ENCODE data around the gene TATDN3. TPM values are rescaled to one million over a fixed set of nuclear protein-coding genes. Genes with fewer than 3 reads are reported as not detected.

The TATDN3 gene
- total and polyA plus RNA-seq, 9 of the 15 experiments (the other 6 are each of a cell fraction or from before 2014, with no cell fraction given): 18.3 to 79.9 (median 28.2) TPM

DNA sequence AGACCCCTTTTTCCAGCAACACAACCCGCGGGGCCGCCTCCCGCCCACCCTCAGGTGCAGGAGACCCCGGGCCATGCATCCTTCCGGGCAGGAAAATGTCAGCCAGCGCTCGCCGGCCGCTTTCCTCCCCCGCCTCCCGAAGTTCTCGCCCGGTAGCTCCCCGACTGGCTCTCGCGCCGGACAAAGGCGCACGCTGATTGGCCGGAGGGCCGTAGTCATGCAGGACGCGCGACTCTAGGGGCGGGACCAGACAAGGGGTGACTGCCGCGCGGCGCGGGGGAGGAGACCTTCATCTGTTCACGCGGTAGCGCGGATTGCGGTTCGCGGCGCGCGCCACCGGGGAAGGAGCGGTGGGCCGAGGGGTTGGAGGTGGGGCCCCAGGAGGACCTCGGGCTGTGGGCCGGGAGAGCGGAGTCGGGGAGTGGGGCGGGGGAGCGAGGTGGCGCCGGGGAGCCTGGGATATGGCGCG, 66.3 kb downstream of the TATDN3 start, which contains the start of gene FLVCR1 (continued):
- TF ChIP-seq, protein P1, sequence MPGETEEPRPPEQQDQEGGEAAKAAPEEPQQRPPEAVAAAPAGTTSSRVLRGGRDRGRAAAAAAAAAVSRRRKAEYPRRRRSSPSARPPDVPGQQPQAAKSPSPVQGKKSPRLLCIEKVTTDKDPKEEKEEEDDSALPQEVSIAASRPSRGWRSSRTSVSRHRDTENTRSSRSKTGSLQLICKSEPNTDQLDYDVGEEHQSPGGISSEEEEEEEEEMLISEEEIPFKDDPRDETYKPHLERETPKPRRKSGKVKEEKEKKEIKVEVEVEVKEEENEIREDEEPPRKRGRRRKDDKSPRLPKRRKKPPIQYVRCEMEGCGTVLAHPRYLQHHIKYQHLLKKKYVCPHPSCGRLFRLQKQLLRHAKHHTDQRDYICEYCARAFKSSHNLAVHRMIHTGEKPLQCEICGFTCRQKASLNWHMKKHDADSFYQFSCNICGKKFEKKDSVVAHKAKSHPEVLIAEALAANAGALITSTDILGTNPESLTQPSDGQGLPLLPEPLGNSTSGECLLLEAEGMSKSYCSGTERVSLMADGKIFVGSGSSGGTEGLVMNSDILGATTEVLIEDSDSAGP (CRISPR knock-in tag; IDR thresholded peaks at IDR 0.05): no peak
- TF ChIP-seq, protein P2, sequence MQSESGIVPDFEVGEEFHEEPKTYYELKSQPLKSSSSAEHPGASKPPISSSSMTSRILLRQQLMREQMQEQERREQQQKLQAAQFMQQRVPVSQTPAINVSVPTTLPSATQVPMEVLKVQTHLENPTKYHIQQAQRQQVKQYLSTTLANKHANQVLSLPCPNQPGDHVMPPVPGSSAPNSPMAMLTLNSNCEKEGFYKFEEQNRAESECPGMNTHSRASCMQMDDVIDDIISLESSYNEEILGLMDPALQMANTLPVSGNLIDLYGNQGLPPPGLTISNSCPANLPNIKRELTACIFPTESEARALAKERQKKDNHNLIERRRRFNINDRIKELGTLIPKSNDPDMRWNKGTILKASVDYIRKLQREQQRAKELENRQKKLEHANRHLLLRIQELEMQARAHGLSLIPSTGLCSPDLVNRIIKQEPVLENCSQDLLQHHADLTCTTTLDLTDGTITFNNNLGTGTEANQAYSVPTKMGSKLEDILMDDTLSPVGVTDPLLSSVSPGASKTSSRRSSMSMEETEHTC (IDR thresholded peaks at IDR 0.05): no peak
- TF ChIP-seq ZNF699 (CRISPR knock-in tag; IDR thresholded peaks at IDR 0.05; ENCODE audit: insufficient replicate concordance) (no peak), MYBL2 (IDR thresholded peaks at IDR 0.05; ENCODE audit: low read depth) (no peak), MYBL2 (CRISPR knock-in tag; IDR thresholded peaks at IDR 0.05; ENCODE audit: borderline replicate concordance) (no peak), ZNF232 (CRISPR knock-in tag; IDR thresholded peaks at IDR 0.05) (no peak; the same call in 1 of the 2 replicates), TFAM (CRISPR knock-in tag; conservative IDR thresholded peaks at IDR 0.05) (no peak), XRCC4 (IDR thresholded peaks at IDR 0.05; ENCODE audit: extremely low read depth, insufficient read depth, insufficient read length) (no peak), HCFC1 (IDR thresholded peaks at IDR 0.05; ENCODE audit: low read depth, low read length) (peak; percentile 47), CCAR2 (IDR thresholded peaks at IDR 0.05; ENCODE audit: low read depth, low read length) (no peak), POLR2G (IDR thresholded peaks at IDR 0.05; ENCODE audit: low read depth, low read length) (peak; percentile 95)
- TF ChIP-seq, protein P3, sequence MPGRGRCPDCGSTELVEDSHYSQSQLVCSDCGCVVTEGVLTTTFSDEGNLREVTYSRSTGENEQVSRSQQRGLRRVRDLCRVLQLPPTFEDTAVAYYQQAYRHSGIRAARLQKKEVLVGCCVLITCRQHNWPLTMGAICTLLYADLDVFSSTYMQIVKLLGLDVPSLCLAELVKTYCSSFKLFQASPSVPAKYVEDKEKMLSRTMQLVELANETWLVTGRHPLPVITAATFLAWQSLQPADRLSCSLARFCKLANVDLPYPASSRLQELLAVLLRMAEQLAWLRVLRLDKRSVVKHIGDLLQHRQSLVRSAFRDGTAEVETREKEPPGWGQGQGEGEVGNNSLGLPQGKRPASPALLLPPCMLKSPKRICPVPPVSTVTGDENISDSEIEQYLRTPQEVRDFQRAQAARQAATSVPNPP (IDR thresholded peaks at IDR 0.05; ENCODE audit: borderline replicate concordance, insufficient read depth, insufficient read length): no peak
- TF ChIP-seq, protein P4, sequence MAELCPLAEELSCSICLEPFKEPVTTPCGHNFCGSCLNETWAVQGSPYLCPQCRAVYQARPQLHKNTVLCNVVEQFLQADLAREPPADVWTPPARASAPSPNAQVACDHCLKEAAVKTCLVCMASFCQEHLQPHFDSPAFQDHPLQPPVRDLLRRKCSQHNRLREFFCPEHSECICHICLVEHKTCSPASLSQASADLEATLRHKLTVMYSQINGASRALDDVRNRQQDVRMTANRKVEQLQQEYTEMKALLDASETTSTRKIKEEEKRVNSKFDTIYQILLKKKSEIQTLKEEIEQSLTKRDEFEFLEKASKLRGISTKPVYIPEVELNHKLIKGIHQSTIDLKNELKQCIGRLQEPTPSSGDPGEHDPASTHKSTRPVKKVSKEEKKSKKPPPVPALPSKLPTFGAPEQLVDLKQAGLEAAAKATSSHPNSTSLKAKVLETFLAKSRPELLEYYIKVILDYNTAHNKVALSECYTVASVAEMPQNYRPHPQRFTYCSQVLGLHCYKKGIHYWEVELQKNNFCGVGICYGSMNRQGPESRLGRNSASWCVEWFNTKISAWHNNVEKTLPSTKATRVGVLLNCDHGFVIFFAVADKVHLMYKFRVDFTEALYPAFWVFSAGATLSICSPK (IDR thresholded peaks at IDR 0.05; ENCODE audit: borderline replicate concordance): no peak
- TF ChIP-seq, protein P5, sequence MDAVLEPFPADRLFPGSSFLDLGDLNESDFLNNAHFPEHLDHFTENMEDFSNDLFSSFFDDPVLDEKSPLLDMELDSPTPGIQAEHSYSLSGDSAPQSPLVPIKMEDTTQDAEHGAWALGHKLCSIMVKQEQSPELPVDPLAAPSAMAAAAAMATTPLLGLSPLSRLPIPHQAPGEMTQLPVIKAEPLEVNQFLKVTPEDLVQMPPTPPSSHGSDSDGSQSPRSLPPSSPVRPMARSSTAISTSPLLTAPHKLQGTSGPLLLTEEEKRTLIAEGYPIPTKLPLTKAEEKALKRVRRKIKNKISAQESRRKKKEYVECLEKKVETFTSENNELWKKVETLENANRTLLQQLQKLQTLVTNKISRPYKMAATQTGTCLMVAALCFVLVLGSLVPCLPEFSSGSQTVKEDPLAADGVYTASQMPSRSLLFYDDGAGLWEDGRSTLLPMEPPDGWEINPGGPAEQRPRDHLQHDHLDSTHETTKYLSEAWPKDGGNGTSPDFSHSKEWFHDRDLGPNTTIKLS (IDR thresholded peaks at IDR 0.05; ENCODE audit: borderline replicate concordance, low read depth): peak; percentile 80; the same call in 1 of the 2 replicates
- TF ChIP-seq, protein P6, sequence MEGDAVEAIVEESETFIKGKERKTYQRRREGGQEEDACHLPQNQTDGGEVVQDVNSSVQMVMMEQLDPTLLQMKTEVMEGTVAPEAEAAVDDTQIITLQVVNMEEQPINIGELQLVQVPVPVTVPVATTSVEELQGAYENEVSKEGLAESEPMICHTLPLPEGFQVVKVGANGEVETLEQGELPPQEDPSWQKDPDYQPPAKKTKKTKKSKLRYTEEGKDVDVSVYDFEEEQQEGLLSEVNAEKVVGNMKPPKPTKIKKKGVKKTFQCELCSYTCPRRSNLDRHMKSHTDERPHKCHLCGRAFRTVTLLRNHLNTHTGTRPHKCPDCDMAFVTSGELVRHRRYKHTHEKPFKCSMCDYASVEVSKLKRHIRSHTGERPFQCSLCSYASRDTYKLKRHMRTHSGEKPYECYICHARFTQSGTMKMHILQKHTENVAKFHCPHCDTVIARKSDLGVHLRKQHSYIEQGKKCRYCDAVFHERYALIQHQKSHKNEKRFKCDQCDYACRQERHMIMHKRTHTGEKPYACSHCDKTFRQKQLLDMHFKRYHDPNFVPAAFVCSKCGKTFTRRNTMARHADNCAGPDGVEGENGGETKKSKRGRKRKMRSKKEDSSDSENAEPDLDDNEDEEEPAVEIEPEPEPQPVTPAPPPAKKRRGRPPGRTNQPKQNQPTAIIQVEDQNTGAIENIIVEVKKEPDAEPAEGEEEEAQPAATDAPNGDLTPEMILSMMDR (IDR thresholded peaks at IDR 0.05 in 2 of 3, conservative IDR thresholded peaks at IDR 0.05 in 1 of 3; ENCODE audit: insufficient read depth in 2 of 3, low read depth in 1 of 3, low read length in 3 of 3): peak in 1 of 3 experiments; percentile 1; a peak in 1 of 6 replicates
- TF ChIP-seq, protein P7, sequence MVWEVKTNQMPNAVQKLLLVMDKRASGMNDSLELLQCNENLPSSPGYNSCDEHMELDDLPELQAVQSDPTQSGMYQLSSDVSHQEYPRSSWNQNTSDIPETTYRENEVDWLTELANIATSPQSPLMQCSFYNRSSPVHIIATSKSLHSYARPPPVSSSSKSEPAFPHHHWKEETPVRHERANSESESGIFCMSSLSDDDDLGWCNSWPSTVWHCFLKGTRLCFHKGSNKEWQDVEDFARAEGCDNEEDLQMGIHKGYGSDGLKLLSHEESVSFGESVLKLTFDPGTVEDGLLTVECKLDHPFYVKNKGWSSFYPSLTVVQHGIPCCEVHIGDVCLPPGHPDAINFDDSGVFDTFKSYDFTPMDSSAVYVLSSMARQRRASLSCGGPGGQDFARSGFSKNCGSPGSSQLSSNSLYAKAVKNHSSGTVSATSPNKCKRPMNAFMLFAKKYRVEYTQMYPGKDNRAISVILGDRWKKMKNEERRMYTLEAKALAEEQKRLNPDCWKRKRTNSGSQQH (CRISPR knock-in tag; IDR thresholded peaks at IDR 0.05): 0 out of 2 replicates have a peak, but pooled peaks have one; percentile 31
